Astrocyte of the spinal cord (primary cell): ENCODE results near the gene SNTB2.

Experiments
- DNase-seq: peaks from one replicate; pipeline ENCODE4 v3.0.0; 2011; ENCODE audit warnings: low read depth, low spot score
- H3K4me3 ChIP-seq: 2 replicates; pipeline ENCODE4 v1.5.1; 2011; ENCODE audit warnings: low read depth, mild to moderate bottlenecking, low read length, moderate library complexity
- in situ Hi-C: cut with HindIII; loops from 2 replicates; pipeline ENCODE4 v1.10.0; 2017; ENCODE audit warnings: low sequenced_read_pairs
- TF ChIP-seq, protein P1 (sequence below): IDR thresholded peaks from 2 replicates; pipeline ENCODE4 v1.5.1; 2012; ENCODE audit warnings: low read depth, mild to moderate bottlenecking, low read length, inconsistent platforms

SNTB2 gene

DNA sequence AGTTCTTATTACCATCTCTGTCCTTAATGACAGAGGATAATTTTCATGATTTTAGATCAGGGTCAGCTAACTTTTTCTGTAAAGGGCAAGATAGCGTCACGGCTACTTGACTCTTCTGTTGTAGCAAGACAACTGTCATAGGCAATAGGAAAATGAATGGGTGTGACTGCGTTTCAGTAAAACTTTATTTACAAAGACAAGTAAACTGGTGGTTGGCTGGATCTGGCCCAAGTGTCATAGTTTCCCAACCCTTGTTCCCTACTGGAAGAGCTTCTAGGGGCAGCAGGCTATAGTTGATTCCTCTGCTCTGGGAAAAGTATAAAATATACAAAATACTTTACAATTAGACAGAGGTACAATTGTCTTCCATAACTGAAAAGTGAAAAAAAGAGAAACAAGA lies 73.5 kb downstream of the SNTB2 start:
- no peak overlapping the region for H3K4me3 ChIP-seq
- in situ Hi-C loops: no loop called here
- DNase-seq: no peak
- TF ChIP-seq, protein P1, sequence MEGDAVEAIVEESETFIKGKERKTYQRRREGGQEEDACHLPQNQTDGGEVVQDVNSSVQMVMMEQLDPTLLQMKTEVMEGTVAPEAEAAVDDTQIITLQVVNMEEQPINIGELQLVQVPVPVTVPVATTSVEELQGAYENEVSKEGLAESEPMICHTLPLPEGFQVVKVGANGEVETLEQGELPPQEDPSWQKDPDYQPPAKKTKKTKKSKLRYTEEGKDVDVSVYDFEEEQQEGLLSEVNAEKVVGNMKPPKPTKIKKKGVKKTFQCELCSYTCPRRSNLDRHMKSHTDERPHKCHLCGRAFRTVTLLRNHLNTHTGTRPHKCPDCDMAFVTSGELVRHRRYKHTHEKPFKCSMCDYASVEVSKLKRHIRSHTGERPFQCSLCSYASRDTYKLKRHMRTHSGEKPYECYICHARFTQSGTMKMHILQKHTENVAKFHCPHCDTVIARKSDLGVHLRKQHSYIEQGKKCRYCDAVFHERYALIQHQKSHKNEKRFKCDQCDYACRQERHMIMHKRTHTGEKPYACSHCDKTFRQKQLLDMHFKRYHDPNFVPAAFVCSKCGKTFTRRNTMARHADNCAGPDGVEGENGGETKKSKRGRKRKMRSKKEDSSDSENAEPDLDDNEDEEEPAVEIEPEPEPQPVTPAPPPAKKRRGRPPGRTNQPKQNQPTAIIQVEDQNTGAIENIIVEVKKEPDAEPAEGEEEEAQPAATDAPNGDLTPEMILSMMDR: no peak

DNA sequence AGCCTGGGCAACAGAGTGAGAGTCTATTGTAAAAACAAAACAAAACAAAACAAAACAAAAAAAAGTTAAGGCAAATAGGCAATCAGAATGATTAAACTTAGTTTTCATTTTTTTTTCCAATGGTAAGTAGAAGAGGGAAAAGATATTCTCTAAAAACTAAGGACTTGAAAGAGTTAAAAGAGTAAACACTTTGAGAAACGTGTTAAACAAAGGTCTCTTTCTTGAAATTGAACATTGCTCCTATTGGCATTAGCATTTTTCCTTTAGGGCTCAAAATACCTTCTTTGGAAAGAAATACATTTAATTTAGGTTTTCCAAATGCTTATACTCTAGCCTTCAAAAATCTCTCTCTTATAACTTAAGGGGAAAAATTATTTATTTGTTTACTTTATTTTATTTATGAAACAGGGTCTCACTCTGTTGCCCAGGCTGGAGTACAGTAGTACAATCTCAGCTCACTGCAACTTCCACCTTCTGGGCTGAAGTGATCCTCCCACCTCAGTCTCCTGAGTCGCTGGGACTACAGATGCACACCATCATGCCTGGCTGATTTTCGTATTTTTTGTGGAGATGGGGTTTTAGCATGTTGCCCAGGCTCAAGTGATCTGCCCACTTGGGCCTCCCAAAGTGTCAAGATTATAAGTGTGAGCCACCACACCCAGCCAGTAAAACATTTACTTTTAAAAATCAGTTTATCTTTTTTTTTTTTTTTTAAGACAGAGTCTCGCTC lies 79.5 kb downstream of the SNTB2 start:
- DNase-seq: no peak
- no peak overlapping the region for H3K4me3 ChIP-seq
- TF ChIP-seq, protein P1: no peak
- in situ Hi-C loops: no loop called here

DNA sequence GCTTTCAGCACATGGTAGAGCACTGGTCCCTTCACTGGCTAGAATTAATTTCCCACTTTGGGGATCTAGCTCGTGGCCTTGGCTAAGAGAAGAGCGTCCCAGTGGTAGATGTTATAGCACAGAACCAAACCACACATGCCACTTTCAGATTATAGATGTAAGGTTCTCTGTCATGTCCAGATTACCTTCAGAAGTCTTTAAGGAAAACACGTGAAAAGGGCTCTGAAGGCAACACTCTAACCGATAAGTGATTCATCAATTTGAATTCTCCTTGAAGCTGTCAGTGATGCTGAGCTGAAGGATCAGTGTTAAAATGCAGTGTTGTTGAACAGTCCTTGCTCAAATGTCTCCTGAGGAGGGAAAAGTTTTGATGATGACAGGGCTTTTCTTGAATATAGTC lies 80.7 kb downstream of the SNTB2 start:
- DNase-seq: no peak
- no peak overlapping the region for H3K4me3 ChIP-seq
- in situ Hi-C loops: no loop called here
- TF ChIP-seq, protein P1: no peak

GRCh38 chr16:69270395-69270794 lies 83.4 kb downstream of the SNTB2 start:
- TF ChIP-seq, protein P1: no peak
- in situ Hi-C loops: no loop called here
- H3K4me3 ChIP-seq: no peak overlapping the region
- peak; percentile 21 for DNase-seq

DNA sequence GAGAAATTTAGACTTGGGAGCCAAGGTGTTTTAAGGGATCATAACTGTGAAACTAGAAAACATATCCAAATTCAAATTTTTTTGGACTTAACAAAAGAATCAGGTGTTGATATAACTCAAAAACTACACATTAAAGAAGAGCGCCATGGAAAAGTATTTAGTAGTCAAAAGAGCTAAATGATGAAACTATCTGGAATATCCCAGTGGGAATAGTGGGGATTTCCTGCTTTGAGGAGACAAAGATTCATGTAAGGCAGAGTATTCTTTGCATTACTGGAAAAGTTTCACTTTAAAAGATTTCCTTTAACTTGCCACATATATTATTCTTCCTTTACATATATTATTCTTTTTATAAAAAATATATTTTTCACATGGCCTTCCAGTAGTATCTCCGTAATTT lies 83.9 kb downstream of the SNTB2 start:
- H3K4me3 ChIP-seq: no peak overlapping the region
- TF ChIP-seq, protein P1: no peak

DNA sequence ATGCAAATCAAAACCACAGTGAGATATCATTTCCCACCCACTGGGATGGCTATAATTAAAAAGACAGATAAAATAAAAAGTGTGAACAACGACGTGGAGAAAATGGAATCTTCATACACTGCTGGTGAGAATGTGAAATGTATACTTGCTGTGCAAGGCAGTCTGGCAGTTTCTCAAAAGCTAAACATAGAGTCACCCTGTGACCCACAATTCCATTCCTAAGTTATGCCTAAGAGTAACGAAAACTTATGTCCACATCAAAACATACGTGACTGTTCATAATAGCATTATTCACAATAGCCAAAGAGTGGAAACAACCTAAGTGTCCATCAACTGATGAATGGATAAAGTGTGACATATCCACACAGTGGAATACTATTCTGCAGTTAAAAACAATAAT lies 86.0 kb downstream of the SNTB2 start:
- in situ Hi-C loops: no loop called here
- peak; percentile 81 for DNase-seq
- no peak overlapping the region for H3K4me3 ChIP-seq
- TF ChIP-seq, protein P1: no peak

More for the DNA sequence above, 83.9 kb downstream of the SNTB2 start:
- no peak for DNase-seq
- in situ Hi-C loops: no loop called here
